ENCODE measurements around the gene SFTPB. TPM values are rescaled to one million over a fixed set of nuclear protein-coding genes. Genes with fewer than 3 reads are reported as not detected.

SFTPB gene
- total and polyA plus RNA-seq, 2 experiments from 2014 or later, result 3.3 to 27.6 TPM

DNA sequence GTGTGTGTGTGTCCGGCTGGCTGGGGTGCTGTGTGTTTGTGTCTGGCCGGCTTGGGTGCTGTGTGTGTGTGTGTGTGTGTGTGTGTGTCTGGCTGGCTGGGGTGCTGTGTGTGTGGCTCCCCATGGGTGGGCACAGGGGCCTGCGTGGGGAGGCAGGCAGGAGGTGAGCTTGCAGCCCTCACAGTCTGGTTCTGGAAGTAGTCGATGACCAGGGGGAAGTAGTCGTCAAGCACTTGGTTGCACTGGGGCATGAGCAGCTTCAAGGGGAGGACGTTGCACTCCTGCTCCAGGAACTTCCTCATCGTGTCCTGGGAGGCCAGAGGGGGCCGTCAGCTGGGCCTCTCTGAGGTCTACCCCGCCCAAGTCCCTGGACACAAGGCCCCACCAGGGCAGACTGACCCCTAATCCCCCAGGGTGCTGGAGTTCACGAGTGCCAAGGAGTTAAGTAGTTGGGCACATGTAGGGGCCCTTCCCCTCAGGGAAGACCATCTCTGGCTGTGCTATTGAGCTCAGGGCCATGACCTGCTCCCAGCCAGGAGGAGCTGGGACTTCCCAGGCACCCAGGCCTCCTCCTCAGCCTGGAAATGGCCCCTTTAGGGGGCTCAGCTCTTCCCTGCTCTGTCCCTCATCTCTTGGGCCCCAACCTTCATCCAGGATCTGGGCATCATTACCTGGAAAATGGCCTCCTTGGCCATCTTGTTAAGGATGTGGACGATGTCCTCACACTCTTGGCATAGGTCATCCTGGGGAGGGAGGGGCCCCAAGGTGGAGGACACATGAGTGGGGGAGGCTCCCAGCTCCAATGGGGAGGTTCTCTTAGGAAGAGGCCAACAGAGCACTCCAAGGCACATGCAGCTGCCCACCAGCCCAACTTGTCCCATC is 1.3 kb downstream of the SFTPB start:
- no peaks in the 10 kb centered on the region for H3K4me1 ChIP-seq (ENCODE audit: insufficient read depth)
- H2AFZ ChIP-seq, result no peak overlapping the region
- no peaks in the 10 kb centered on the region for H3K9me3 ChIP-seq (ENCODE audit: low read depth)
- H3K79me2 ChIP-seq, result no peaks in the 10 kb centered on the region
- H3K4me3 ChIP-seq, result no peak overlapping the region
- H3K27ac ChIP-seq, result no peak overlapping the region
- TF ChIP-seq EZH2phosphoT487 (IDR thresholded peaks at IDR 0.05; ENCODE audit: low read depth, severe bottlenecking, unreplicated experiment), result no peak
- TF ChIP-seq, protein P1, sequence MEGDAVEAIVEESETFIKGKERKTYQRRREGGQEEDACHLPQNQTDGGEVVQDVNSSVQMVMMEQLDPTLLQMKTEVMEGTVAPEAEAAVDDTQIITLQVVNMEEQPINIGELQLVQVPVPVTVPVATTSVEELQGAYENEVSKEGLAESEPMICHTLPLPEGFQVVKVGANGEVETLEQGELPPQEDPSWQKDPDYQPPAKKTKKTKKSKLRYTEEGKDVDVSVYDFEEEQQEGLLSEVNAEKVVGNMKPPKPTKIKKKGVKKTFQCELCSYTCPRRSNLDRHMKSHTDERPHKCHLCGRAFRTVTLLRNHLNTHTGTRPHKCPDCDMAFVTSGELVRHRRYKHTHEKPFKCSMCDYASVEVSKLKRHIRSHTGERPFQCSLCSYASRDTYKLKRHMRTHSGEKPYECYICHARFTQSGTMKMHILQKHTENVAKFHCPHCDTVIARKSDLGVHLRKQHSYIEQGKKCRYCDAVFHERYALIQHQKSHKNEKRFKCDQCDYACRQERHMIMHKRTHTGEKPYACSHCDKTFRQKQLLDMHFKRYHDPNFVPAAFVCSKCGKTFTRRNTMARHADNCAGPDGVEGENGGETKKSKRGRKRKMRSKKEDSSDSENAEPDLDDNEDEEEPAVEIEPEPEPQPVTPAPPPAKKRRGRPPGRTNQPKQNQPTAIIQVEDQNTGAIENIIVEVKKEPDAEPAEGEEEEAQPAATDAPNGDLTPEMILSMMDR (IDR thresholded peaks at IDR 0.05; ENCODE audit: poor library complexity), result no peak
- no peak for TF ChIP-seq EZH2 (IDR thresholded peaks at IDR 0.05; ENCODE audit: borderline replicate concordance)
- no peaks in the 10 kb centered on the region for H3K27me3 ChIP-seq
- no peaks in the 10 kb centered on the region for H3K36me3 ChIP-seq (replicated peaks; ENCODE audit: insufficient read depth, low read depth)
- no peak for DNase-seq (ENCODE audit: low spot score)
- H3K9me2 ChIP-seq (replicated peaks; ENCODE audit: insufficient read depth), result no peaks in the 10 kb centered on the region
- H4K20me1 ChIP-seq (ENCODE audit: insufficient read depth, poor library complexity, severe bottlenecking), result no peaks in the 10 kb centered on the region
- WGBS (ENCODE audit: low lambda C conversion rate, missing lambda C conversion rate), result 89% methylated on average over 11 of the region's 11 CpGs
- no peak overlapping the region for H3K4me2 ChIP-seq

DNA sequence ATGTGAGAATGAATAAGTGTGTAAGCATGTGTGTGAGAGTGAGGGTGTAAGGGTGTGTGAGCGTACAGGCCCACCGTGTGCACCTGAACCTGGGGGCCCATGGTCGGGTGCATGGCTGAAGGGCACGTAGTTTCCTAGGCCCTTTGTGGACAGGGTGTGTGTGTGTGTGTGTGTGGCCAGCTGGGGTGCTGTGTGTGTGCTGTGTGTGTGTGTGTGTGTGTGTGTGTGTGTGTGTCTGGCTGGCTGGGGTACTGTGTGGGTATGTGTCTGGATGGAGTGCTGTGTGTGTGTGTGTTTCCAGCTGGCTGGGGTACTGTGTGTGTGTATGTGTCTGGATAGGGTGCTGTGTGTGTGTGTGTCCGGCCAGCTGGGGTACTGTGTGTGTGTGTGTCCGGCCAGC is 2.0 kb downstream of the SFTPB start:
- TF ChIP-seq, protein P1 (IDR thresholded peaks at IDR 0.05; ENCODE audit: poor library complexity), result no peak
- no peak for TF ChIP-seq EZH2phosphoT487 (IDR thresholded peaks at IDR 0.05; ENCODE audit: low read depth, severe bottlenecking, unreplicated experiment)
- TF ChIP-seq EZH2 (IDR thresholded peaks at IDR 0.05; ENCODE audit: borderline replicate concordance), result no peak
- Histone ChIP-seq H3K4me3 (no peak overlapping the region), H3K9me2 (replicated peaks; ENCODE audit: insufficient read depth) (no peaks in the 10 kb centered on the region), H4K20me1 (ENCODE audit: insufficient read depth, poor library complexity, severe bottlenecking) (no peaks in the 10 kb centered on the region), H3K36me3 (replicated peaks; ENCODE audit: insufficient read depth, low read depth) (no peaks in the 10 kb centered on the region), H3K4me2 (no peak overlapping the region), H2AFZ (no peak overlapping the region), H3K9me3 (ENCODE audit: low read depth) (no peaks in the 10 kb centered on the region), H3K27me3 (no peaks in the 10 kb centered on the region), H3K79me2 (no peaks in the 10 kb centered on the region), H3K27ac (no peak overlapping the region), H3K4me1 (ENCODE audit: insufficient read depth) (no peaks in the 10 kb centered on the region)
- no peak for DNase-seq (ENCODE audit: low spot score)
- WGBS (ENCODE audit: low lambda C conversion rate, missing lambda C conversion rate), result 97% methylated on average over 6 of the region's 6 CpGs

DNA sequence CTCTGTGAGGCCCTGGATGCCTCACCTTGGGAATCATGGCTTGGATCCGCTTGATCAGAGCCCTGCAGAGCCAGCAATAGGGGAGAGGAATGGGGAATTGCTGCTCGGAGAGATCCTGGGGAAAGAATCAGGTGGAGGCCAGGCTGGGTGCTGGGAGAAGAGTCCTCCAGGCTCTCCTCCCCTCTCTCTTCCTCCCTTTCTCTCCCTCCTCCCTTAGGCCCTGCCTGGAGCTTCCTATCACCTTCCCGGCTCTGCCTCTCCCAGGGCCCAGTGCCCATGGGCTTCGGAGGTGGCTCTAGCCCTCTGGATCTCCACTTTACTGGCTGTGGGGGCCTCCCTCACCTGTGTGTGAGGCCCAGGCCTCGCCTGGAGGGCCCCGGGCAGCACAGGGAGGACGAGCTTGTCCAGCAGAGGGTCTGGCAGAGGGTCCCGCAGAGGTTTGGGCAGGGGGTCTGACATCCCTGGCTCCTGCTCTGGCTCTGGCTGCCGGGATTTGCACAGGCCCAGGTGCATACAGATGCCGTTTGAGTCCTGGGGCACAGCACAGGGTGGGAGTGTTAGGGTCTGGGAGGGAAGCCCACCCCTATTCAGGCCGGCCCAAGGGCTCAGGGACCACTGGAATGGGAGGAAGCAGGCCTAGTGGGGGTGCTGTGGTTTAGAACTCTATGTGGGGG is 2.6 kb downstream of the SFTPB start:
- no peaks in the 10 kb centered on the region for H3K36me3 ChIP-seq (replicated peaks; ENCODE audit: insufficient read depth, low read depth)
- no peak overlapping the region for H3K4me2 ChIP-seq
- no peaks in the 10 kb centered on the region for H3K79me2 ChIP-seq
- H3K9me2 ChIP-seq (replicated peaks; ENCODE audit: insufficient read depth), result no peaks in the 10 kb centered on the region
- TF ChIP-seq, protein P1 (IDR thresholded peaks at IDR 0.05; ENCODE audit: poor library complexity), result no peak
- TF ChIP-seq EZH2 (IDR thresholded peaks at IDR 0.05; ENCODE audit: borderline replicate concordance) (no peak), EZH2phosphoT487 (IDR thresholded peaks at IDR 0.05; ENCODE audit: low read depth, severe bottlenecking, unreplicated experiment) (no peak)
- H3K4me3 ChIP-seq, result no peak overlapping the region
- no peaks in the 10 kb centered on the region for H4K20me1 ChIP-seq (ENCODE audit: insufficient read depth, poor library complexity, severe bottlenecking)
- WGBS (ENCODE audit: low lambda C conversion rate, missing lambda C conversion rate), result 89% methylated on average over 11 of the region's 11 CpGs
- no peaks in the 10 kb centered on the region for H3K9me3 ChIP-seq (ENCODE audit: low read depth)
- no peak for DNase-seq (ENCODE audit: low spot score)
- H3K27ac ChIP-seq, result no peak overlapping the region
- no peaks in the 10 kb centered on the region for H3K4me1 ChIP-seq (ENCODE audit: insufficient read depth)
- no peak overlapping the region for H2AFZ ChIP-seq
- no peaks in the 10 kb centered on the region for H3K27me3 ChIP-seq
